ENCODE results near the gene PCDHA6.
"Not testable (repeated sequence)": the region's sequence is repeated elsewhere in the genome, so short reads cannot be mapped to it uniquely, and the experiment has no call there.

Gene PCDHA6, protein sequence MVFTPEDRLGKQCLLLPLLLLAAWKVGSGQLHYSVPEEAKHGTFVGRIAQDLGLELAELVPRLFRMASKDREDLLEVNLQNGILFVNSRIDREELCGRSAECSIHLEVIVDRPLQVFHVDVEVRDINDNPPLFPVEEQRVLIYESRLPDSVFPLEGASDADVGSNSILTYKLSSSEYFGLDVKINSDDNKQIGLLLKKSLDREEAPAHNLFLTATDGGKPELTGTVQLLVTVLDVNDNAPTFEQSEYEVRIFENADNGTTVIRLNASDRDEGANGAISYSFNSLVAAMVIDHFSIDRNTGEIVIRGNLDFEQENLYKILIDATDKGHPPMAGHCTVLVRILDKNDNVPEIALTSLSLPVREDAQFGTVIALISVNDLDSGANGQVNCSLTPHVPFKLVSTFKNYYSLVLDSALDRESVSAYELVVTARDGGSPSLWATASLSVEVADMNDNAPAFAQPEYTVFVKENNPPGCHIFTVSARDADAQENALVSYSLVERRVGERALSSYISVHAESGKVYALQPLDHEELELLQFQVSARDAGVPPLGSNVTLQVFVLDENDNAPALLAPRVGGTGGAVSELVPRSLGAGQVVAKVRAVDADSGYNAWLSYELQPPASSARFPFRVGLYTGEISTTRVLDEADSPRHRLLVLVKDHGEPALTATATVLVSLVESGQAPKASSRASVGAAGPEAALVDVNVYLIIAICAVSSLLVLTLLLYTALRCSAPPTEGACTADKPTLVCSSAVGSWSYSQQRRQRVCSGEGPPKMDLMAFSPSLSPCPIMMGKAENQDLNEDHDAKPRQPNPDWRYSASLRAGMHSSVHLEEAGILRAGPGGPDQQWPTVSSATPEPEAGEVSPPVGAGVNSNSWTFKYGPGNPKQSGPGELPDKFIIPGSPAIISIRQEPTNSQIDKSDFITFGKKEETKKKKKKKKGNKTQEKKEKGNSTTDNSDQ

DNA sequence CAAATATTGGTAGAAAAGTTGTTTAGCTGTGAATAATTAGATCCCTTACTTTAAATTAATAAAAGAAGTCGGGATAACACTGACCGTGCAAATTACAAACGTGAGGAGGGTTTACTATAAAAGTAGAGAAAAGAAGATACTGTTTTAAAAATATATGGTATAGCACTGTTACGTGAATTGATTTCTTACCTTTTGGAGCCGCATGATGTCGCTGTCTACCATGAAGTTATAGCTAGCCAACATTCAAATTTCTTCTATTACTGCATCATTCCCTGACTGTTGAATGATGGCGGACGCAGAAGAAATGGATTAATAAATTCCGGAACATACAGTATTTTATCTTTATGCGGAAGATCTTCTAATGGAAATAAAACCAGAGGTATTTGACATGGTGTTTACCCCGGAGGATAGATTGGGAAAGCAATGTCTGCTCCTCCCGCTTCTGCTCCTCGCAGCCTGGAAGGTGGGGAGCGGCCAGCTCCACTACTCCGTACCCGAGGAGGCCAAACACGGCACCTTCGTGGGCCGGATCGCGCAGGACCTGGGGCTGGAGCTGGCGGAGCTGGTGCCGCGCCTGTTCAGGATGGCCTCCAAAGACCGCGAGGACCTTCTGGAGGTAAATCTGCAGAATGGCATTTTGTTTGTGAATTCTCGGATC lies at the start of gene PCDHA6:
Gene PCDHA6 (plus strand): TSS at position 257 of the 658 bp plus-strand sequence. CDS start 132 bp downstream, at position 389.
- DNase-seq: no peak

DNA sequence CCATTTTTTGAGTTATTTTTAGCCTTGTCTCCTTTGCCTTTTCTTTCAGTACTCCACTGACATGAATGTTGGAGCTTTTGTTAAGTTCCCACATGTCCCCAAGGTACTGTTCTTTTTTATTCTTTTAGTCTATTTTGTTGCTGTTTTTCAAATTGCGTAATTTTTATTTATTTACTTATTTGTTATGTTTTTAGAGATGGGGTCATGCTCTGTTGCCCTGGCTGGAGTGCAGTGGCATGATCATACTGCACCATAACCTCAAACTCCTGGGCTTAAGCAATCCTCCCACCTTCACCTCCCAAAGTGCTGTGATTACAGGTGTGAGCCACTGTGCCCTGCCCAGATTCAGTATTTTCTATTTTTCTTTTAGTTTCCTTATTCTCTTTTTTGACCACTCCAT lies 47.2 kb upstream of the PCDHA6 start:
- no peak for DNase-seq

DNA sequence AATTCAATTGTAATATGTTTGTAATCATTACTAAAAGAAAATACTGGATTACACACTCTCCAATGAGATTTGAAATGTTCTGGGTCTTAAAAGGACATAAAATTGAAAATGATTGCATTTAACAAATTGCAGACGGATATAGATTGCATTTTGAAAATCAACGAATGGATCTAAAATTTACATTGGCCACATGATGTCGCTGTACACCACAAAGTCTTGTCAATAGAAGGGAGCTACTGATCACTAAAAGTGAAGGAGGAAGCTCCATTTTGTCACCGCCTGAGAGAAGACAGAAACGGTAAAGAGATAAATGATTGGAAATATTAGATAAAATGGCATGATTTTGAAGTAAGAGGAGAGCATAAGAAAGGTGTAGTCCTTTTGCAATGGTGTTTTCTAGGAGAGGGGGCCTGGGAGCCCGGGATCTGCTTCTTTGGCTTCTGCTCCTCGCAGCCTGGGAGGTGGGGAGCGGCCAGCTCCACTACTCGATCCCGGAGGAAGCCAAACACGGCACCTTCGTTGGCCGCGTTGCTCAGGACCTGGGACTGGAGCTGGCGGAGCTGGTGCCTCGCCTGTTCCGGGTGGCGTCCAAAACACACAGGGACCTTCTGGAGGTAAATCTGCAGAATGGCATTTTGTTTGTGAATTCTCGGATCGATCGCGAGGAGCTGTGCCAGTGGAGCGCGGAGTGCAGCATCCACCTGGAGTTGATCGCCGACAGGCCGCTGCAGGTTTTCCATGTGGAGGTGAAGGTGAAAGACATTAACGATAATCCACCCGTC lies 41.7 kb upstream of the PCDHA6 start, which contains the start of gene PCDHA1:
Gene PCDHA1 (plus strand): TSS at position 236 of the 782 bp plus-strand sequence.
- peak; percentile 23 for DNase-seq

DNA sequence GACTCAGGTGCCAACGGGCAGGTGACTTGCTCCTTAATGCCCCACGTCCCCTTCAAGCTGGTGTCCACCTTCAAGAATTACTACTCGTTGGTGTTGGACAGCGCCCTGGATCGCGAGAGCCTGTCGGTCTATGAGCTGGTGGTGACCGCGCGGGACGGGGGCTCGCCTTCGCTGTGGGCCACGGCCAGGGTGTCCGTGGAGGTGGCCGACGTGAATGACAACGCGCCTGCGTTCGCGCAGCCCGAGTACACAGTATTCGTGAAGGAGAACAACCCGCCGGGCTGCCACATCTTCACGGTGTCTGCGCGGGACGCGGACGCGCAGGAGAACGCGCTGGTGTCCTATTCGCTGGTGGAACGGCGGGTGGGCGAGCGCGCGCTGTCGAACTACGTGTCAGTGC lies 40.3 kb upstream of the PCDHA6 start:
- DNase-seq: not testable (repeated sequence)

- DNase-seq: not testable (repeated sequence)
Observed at GRCh38 chr5:140787849-140788504, 39.8 kb upstream of the PCDHA6 start.

- no peak for DNase-seq
Observed at GRCh38 chr5:140791089-140791488, 36.7 kb upstream of the PCDHA6 start.

GRCh38 chr5:140794595-140795258 lies 33.0 kb upstream of the PCDHA6 start, which contains the start of gene PCDHA2:
PCDHA2 (plus strand) TSS chr5:140794852.
- peak; percentile 27 for DNase-seq

- DNase-seq: peak; percentile 7
Observed at GRCh38 chr5:140795259-140795641, 32.5 kb upstream of the PCDHA6 start.

GRCh38 chr5:140796072-140796717 lies 31.6 kb upstream of the PCDHA6 start:
- not testable (repeated sequence) for DNase-seq

DNA sequence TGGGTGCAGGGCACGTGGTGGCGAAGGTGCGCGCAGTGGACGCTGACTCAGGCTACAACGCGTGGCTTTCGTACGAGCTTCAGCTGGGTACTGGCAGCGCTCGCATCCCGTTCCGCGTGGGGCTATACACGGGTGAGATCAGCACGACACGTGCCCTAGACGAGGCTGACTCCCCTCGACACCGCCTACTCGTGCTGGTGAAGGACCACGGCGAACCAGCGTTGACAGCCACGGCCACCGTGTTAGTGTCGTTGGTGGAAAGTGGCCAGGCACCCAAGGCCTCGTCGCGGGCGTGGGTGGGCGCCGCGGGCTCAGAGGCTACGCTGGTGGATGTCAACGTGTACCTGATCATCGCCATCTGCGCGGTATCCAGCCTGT lies 31.1 kb upstream of the PCDHA6 start:
- no peak for DNase-seq

DNA sequence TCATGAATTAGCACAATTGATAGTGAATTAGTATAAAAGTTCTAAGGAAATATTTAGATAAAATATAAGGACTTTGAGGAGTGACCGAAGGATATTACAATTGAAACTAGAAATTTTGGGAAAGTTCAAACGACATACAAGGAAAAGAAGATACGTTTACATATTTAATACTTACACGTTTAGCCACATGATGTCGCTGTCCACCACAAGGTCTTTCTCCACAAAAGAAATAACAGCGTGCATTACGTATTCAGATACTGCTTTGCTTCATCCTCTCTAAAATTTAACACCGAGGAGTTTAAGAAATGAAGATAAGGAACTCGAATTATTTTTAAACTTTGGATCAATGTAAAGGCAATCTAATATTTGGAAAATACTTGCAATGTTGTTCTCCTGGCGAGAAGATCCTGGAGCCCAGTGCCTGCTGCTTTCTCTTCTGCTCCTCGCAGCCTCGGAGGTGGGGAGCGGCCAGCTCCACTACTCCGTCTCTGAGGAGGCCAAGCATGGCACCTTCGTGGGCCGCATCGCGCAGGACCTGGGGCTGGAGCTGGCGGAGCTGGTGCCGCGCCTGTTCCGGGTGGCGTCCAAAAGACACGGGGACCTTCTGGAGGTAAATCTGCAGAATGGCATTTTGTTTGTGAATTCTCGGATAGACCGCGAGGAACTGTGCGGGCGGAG lies 26.8 kb upstream of the PCDHA6 start, which contains the start of gene PCDHA3:
Gene PCDHA3 (plus strand): TSS at position 242 of the 678 bp plus-strand sequence.
- peak; percentile 70 for DNase-seq

GRCh38 chr5:140801494-140801841 lies 26.3 kb upstream of the PCDHA6 start:
- DNase-seq: peak; percentile 46

DNA sequence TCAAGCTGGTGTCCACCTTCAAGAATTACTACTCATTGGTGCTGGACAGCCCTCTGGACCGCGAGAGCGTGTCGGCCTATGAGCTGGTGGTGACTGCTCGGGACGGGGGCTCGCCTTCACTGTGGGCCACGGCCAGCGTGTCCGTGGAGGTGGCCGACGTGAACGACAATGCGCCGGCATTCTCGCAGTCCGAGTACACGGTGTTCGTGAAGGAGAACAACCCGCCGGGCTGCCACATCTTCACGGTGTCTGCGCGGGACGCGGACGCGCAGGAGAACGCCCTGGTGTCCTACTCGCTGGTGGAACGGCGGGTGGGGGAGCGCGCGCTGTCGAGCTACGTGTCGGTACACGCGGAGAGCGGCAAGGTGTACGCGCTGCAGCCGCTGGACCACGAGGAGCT lies 25.4 kb upstream of the PCDHA6 start:
- not testable (repeated sequence) for DNase-seq

DNA sequence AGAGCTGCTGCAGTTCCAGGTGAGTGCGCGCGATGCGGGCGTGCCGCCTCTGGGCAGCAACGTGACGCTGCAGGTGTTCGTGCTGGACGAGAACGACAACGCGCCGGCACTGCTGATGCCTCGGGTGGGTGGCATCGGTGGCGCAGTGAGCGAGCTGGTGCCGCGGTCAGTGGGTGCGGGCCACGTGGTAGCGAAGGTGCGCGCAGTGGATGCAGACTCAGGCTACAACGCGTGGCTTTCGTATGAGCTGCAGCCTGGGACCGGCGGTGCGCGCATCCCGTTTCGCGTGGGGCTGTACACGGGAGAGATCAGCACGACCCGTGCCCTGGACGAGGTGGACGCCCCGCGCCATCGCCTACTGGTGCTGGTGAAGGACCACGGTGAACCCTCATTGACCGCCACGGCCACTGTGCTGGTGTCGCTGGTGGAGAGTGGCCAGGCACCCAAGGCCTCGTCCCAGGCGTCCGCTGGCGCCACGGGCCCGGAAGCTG lies 24.9 kb upstream of the PCDHA6 start:
- DNase-seq: no peak

- DNase-seq: peak; percentile 52
Observed at GRCh38 chr5:140806834-140807775, 20.7 kb upstream of the PCDHA6 start, which contains the start of gene PCDHA4. PCDHA4 (plus strand) TSS chr5:140807068.

GRCh38 chr5:140808241-140808888 lies 19.4 kb upstream of the PCDHA6 start:
- not testable (repeated sequence) for DNase-seq

GRCh38 chr5:140808889-140809291 lies 18.9 kb upstream of the PCDHA6 start:
- no peak for DNase-seq

All from midbrain (tissue), 1 donor.